Upper lobe of left lung (tissue), 6 donors: Measurements from ENCODE around the gene PCYOX1L. TPM values are rescaled to one million over a fixed set of nuclear protein-coding genes. Genes with fewer than 3 reads are reported as not detected.
"Not testable (repeated sequence)": the region's sequence is repeated elsewhere in the genome, so short reads cannot be mapped to it uniquely, and the experiment has no call there.

Experiments used
- ATAC-seq, 2 donors: fragments of 200-7000 bp; cut with Tn5 transposase; one replicate each; pipeline ENCODE4 v1.9.1; 2022; ENCODE audit warnings: mild to moderate bottlenecking in 2 of 2, moderate library complexity in 2 of 2; ENCODE audit not compliant: low FRiP score in 2 of 2
- DNase-seq, 2 donors: peaks; one replicate each; pipeline ENCODE4 v3.0.0-alpha.2; 2019 to 2020
- H3K27ac ChIP-seq, 4 donors: fragments of 200-600 bp; sonication (generic); one replicate each; pipeline ENCODE4 v1.5.1; 2016 to 2019
- H3K27me3 ChIP-seq, 4 donors: fragments of 200-600 bp; sonication (generic); one replicate each; pipeline ENCODE4 v1.5.1; 2017 to 2019
- H3K36me3 ChIP-seq, 4 donors: fragments of 200-600 bp; sonication (generic); one replicate each; pipeline ENCODE4 v1.5.1; 2016 to 2019
- H3K4me1 ChIP-seq, 4 donors: fragments of 200-600 bp; sonication (generic); one replicate each; pipeline ENCODE4 v1.5.1; 2018 to 2019
- H3K4me3 ChIP-seq, 4 donors: fragments of 200-600 bp; sonication (generic); one replicate each; pipeline ENCODE4 v1.5.1; 2017 to 2019; ENCODE audit warnings: mild to moderate bottlenecking in 2 of 4, moderate library complexity in 1 of 4
- H3K9me3 ChIP-seq, 4 donors: fragments of 200-600 bp; sonication (generic); one replicate each; pipeline ENCODE4 v1.5.1; 2018 to 2019
- EP300 ChIP-seq, 4 donors: sonication (generic); formaldehyde crosslinking; IDR thresholded peaks; one replicate each; pipeline ENCODE4 v1.5.1; 2017; ENCODE audit warnings: antibody characterized with exemption in 4 of 4, control low read depth in 2 of 4
- POLR2A ChIP-seq, 4 donors: fragments of 450-650 bp; IDR thresholded peaks; one replicate each; pipeline ENCODE4 v1.5.1; 2016 to 2017; ENCODE audit warnings: antibody characterized with exemption in 4 of 4, mild to moderate bottlenecking in 2 of 4
- POLR2AphosphoS5 ChIP-seq, 2 donors: sonication (generic); formaldehyde crosslinking; IDR thresholded peaks; one replicate each; pipeline ENCODE4 v1.5.1; 2017; ENCODE audit warnings: antibody characterized with exemption in 2 of 2
- WGBS, 2 donors: methylation state at CpG; one replicate each; pipeline ENCODE4 v1.1.5; 2017 to 2018; 5-methylcytosine and 5-hydroxymethylcytosine counted together
- total RNA-seq, 6 donors: library from RNA; depleted of rRNA in 4 of 6; stranded (reverse); fragments of >200 nt in 4 of 6; gene quantifications; one replicate each; pipeline versions ENCODE4 v1.1.0 to v1.2.1, GENCODE V29; 2016 to 2021
- TF ChIP-seq, protein P1 (sequence below), 6 experiments: fragments of 450-650 bp in 4 of 6; fragments of 200-600 bp in 2 of 6; sonication (generic) in 2 of 6; IDR thresholded peaks; one replicate each; pipeline ENCODE4 v1.5.1; 2016 to 2019; ENCODE audit warnings: antibody characterized with exemption in 6 of 6
- donor health status: DM: no; HTN: no; CAD: no; lungs with moderate emphysema.
- donor health status: DM: no; HTN: yes; CAD: no; lungs with severe emphysema.

Gene PCYOX1L
- total RNA-seq, 6 donors from 2014 or later = 3.2 to 10.1 (median 5.0) TPM

DNA sequence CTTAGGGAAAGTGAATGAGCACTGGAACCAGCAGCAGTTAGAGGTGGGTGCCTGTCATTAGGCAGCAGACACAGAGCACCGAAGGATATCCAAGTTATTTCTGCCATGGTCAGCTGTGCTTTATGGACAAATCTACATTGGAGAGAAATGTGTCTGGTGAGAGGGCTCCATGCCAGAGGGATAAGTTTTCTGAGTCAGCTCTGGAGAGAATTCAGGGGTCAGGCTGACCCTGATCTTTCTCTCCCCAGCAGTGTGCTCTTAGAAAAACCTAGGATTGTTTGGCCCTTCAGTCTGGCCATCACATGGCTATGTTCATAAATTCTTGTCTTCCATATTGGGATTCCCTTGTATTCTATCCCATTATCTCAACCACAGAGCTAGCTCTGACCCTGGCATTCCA, 30.1 kb downstream of the PCYOX1L start:
- WGBS, 2 donors = 78 to 87% methylated on average over 1 of the region's 1 CpG
- H3K4me1 ChIP-seq = peaks cover 12 to 34% (median 26%) of the 10 kb centered on the region in 4 donors
- no peaks in the 10 kb centered on the region for H3K9me3 ChIP-seq
- H3K27ac ChIP-seq = peak overlapping the region; percentile 3 to 75 (median 46)
- ATAC-seq (no peak), DNase-seq (no peak)
- no peaks in the 10 kb centered on the region for H3K36me3 ChIP-seq
- no peak overlapping the region for H3K4me3 ChIP-seq
- H3K27me3 ChIP-seq = no peaks in the 10 kb centered on the region
- TF ChIP-seq POLR2AphosphoS5 (IDR thresholded peaks at IDR 0.05) (no peak), POLR2A (IDR thresholded peaks at IDR 0.05) (no peak), EP300 (IDR thresholded peaks at IDR 0.05) (no peak)
- TF ChIP-seq, protein P1, sequence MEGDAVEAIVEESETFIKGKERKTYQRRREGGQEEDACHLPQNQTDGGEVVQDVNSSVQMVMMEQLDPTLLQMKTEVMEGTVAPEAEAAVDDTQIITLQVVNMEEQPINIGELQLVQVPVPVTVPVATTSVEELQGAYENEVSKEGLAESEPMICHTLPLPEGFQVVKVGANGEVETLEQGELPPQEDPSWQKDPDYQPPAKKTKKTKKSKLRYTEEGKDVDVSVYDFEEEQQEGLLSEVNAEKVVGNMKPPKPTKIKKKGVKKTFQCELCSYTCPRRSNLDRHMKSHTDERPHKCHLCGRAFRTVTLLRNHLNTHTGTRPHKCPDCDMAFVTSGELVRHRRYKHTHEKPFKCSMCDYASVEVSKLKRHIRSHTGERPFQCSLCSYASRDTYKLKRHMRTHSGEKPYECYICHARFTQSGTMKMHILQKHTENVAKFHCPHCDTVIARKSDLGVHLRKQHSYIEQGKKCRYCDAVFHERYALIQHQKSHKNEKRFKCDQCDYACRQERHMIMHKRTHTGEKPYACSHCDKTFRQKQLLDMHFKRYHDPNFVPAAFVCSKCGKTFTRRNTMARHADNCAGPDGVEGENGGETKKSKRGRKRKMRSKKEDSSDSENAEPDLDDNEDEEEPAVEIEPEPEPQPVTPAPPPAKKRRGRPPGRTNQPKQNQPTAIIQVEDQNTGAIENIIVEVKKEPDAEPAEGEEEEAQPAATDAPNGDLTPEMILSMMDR (IDR thresholded peaks at IDR 0.05) = no peak

DNA sequence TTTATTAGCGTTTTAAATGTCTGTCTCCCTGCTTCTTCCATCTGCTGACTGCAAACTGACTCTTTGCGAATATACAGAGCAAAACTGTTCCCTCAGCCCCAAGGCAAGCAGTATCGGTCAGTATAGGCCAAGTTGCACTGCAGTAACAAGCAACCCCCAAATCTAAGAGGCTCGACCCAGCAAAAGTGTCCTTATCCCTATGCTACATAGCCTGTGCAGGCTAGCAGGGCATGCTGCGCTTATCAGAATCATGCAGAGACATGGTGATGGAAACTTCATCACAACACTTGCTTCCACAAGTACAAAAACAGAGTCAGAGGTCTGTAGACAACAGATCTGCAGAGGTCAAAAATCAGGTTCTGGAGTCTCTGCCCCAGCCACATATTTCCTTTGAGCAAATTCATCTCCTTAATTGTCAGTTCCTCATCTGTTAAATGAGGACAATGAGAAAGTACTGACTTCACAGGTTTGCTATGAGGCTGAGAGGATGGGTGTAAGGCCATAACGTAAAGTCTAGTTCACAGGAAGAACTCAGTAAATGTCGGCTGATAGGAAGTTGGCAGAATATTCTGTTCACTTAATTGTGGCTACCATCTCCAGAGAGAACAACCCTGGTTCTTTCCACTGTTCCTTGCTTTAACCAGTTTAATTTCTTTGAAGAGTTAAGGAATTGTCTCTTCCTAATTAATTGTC, 30.8 kb downstream of the PCYOX1L start:
- TF ChIP-seq EP300 (IDR thresholded peaks at IDR 0.05) (no peak), POLR2A (IDR thresholded peaks at IDR 0.05) (no peak), POLR2AphosphoS5 (IDR thresholded peaks at IDR 0.05) (no peak)
- TF ChIP-seq, protein P1 (IDR thresholded peaks at IDR 0.05) = no peak
- Histone ChIP-seq H3K27me3 (no peaks in the 10 kb centered on the region), H3K9me3 (no peaks in the 10 kb centered on the region), H3K4me1 (peaks cover 8 to 27% (median 20%) of the 10 kb centered on the region in 4 donors), H3K36me3 (no peaks in the 10 kb centered on the region), H3K27ac (peak overlapping the region; percentile 3 to 75 (median 46)), H3K4me3 (no peak overlapping the region)
- DNase-seq = no peak
- no peak for ATAC-seq
- WGBS, 2 donors = 70 to 74% methylated on average over 7 of the region's 7 CpGs

DNA sequence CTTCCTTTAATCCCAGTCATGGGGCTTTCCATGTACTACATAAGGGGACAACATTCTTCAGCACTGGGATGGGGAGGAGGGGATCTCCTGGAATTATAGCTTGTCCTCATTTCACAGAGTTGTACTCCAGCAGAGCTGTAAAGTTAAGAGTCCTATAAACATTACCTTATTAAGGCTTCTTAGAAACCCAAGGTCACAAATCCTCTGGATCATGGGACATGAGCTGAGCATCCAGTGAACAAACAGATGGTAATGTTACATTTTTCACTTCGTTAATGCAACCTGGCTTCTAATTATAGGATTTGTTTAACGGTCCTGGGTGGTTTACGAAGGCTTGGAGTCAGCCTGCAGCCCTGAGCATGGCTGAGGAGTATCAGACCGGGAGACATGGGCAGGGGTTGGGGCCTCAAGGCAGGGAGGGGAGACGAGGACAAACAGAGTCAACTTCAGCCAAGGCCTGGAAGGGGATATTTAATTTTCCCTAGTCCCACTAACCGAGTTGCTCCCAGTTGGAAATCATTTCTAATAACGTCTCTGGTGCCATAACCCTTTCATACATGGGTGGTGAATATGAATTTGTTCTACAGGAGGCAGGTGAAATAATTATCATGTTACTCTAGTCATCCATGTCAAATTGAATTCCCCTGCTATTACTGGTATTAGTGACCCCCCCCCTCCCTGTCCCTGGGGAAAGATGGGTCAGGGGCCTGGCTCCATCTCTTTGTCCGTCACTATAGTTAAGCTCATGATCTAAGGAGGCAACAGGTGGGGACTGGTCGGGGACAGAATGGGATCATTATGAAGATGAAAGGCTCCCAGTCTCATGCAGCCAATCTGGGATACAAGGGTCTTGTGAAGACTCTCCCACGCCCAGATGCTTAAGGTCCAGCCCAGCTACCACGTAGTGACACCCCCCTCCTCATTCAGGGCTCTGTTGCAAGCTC, 32.0 kb downstream of the PCYOX1L start:
- H3K4me3 ChIP-seq = no peak overlapping the region
- no peaks in the 10 kb centered on the region for H3K36me3 ChIP-seq
- H3K4me1 ChIP-seq = peaks cover 0 to 23% (median 11%) of the 10 kb centered on the region in 4 donors
- no peaks in the 10 kb centered on the region for H3K9me3 ChIP-seq
- no peaks in the 10 kb centered on the region for H3K27me3 ChIP-seq
- TF ChIP-seq POLR2A (IDR thresholded peaks at IDR 0.05) = no peak
- TF ChIP-seq EP300 (IDR thresholded peaks at IDR 0.05) = no peak
- TF ChIP-seq, protein P1 (IDR thresholded peaks at IDR 0.05) = no peak
- TF ChIP-seq POLR2AphosphoS5 (IDR thresholded peaks at IDR 0.05) = no peak
- WGBS, 2 donors = 79 to 84% methylated on average over 11 of the region's 11 CpGs
- ATAC-seq (no peak), DNase-seq (no peak)
- H3K27ac ChIP-seq = peak overlapping the region in 3 of 4 donors; percentile 2 to 75 (median 32)

DNA sequence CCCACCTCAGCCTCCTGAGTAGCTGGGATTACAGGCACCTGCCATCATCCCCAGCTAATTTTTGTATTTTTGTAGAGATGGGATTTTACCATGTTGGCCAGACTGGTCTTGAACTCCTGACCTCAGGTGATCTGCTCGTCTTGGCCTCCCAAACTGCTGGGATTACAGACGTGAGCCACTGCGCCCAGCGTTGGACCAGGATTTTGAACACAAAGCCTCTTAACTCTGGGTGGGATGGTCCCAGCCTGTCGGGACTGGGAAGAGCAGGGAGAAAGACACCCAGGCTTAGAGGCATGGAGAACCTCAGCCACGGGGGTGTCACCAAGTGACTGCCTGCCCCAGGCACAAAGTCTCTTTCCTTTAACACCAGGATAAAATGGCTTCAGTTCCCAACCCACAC, 33.2 kb downstream of the PCYOX1L start:
- H3K27me3 ChIP-seq, ATAC-seq, H3K27ac ChIP-seq, H3K36me3 ChIP-seq, H3K4me3 ChIP-seq, DNase-seq, H3K9me3 ChIP-seq: not testable (repeated sequence)
- 80 to 83% methylated on average over 1 to 6 of the region's 6 CpGs for WGBS, 2 donors
- peaks cover 0 to 20% (median 8%) of the 10 kb centered on the region in 4 donors for H3K4me1 ChIP-seq

DNA sequence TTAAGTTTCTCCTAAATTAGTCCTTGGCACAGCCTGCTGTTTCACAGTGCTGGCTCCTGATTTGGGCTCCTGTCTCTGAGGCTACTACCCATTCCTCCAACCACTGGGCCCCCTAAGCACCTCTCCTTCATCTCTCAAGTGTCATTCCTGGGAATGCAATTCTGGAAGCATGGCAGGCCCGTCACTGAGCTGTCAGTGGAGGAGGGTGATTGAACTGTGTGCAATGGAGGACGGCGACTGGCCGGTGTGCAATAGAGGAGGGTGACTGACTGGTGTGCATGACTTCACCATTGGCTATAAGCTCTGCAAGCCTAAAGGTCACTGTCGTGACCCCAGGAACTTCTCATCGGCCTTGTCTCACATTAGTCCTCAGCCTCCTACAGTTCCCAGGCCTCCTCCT, 33.7 kb downstream of the PCYOX1L start:
- ATAC-seq (no peak), DNase-seq (no peak)
- no peaks in the 10 kb centered on the region for H3K9me3 ChIP-seq
- TF ChIP-seq EP300 (IDR thresholded peaks at IDR 0.05) = no peak
- TF ChIP-seq, protein P1 (IDR thresholded peaks at IDR 0.05) = no peak
- no peak for TF ChIP-seq POLR2AphosphoS5 (IDR thresholded peaks at IDR 0.05)
- TF ChIP-seq POLR2A (IDR thresholded peaks at IDR 0.05) = no peak
- no peak overlapping the region for H3K4me3 ChIP-seq
- no peaks in the 10 kb centered on the region for H3K36me3 ChIP-seq
- H3K27ac ChIP-seq = no peak overlapping the region
- 78 to 86% methylated on average over 2 to 6 of the region's 6 CpGs for WGBS, 2 donors
- peaks cover 0 to 16% (median 6%) of the 10 kb centered on the region in 4 donors for H3K4me1 ChIP-seq
- H3K27me3 ChIP-seq = no peaks in the 10 kb centered on the region
